Ramos (cell line): ENCODE measurements around the gene SEPSECS.

Experiments
- in situ Hi-C: fragments of 300-500 bp; cut with MboI; formaldehyde crosslinking; loops from one replicate; pipeline ENCODE4 v1.14.3; 2022; ENCODE audit warnings: low sequenced_read_pairs; ENCODE audit not compliant: unreplicated experiment

SEPSECS gene

GRCh38 chr4:25112366-25112994, 47.8 kb downstream of the SEPSECS start:
- in situ Hi-C loops = no loop called here

- in situ Hi-C loops = no loop called here
Measured at GRCh38 chr4:25111648-25112196, 48.5 kb downstream of the SEPSECS start.

- in situ Hi-C loops = no loop called here
Measured at GRCh38 chr4:25110527-25111329, 49.5 kb downstream of the SEPSECS start.

GRCh38 chr4:25109511-25109910, 50.7 kb downstream of the SEPSECS start:
- in situ Hi-C loops = no loop called here

- in situ Hi-C loops = no loop called here
Measured at GRCh38 chr4:25108556-25108955, 51.7 kb downstream of the SEPSECS start.

GRCh38 chr4:25107827-25108516, 52.3 kb downstream of the SEPSECS start:
- in situ Hi-C loops = no loop called here

GRCh38 chr4:25106363-25107151, 53.7 kb downstream of the SEPSECS start:
- in situ Hi-C loops = no loop called here

GRCh38 chr4:25104591-25104990, 55.7 kb downstream of the SEPSECS start:
- in situ Hi-C loops = no loop called here

GRCh38 chr4:25103418-25103817, 56.8 kb downstream of the SEPSECS start:
- in situ Hi-C loops = no loop called here

GRCh38 chr4:25101836-25102235, 58.4 kb downstream of the SEPSECS start:
- in situ Hi-C loops = no loop called here

GRCh38 chr4:25100710-25101109, 59.5 kb downstream of the SEPSECS start:
- in situ Hi-C loops = no loop called here

GRCh38 chr4:25100021-25100555, 60.2 kb downstream of the SEPSECS start:
- in situ Hi-C loops = no loop called here

GRCh38 chr4:25098964-25099891, 61.0 kb downstream of the SEPSECS start:
- in situ Hi-C loops = no loop called here

GRCh38 chr4:25096981-25097443, 63.2 kb downstream of the SEPSECS start:
- in situ Hi-C loops = no loop called here

- in situ Hi-C loops = no loop called here
Measured at GRCh38 chr4:25096251-25096980, 63.8 kb downstream of the SEPSECS start.

GRCh38 chr4:25095837-25096236, 64.4 kb downstream of the SEPSECS start:
- in situ Hi-C loops = no loop called here

GRCh38 chr4:25092139-25092538, 68.1 kb downstream of the SEPSECS start:
- in situ Hi-C loops = no loop called here

- in situ Hi-C loops = no loop called here
Measured at GRCh38 chr4:25090516-25090915, 69.7 kb downstream of the SEPSECS start.
